ENCODE data around the gene ZNF629. TPM values are rescaled to one million over a fixed set of nuclear protein-coding genes. Genes with fewer than 3 reads are reported as not detected.

The ZNF629 gene
- polyA plus RNA-seq, 10 donors: 11.3 to 15.4 (median 12.9) TPM

GRCh38 chr16:30750201-30750600 lies 36.8 kb downstream of the ZNF629 start:
- no peak for DNase-seq

GRCh38 chr16:30748634-30749445 lies 38.2 kb downstream of the ZNF629 start:
- no peak for DNase-seq

GRCh38 chr16:30747799-30748633 lies 39.0 kb downstream of the ZNF629 start, which contains the start of gene PHKG2:
TSS of gene PHKG2 (plus strand) at chr16:30748425. CDS start at chr16:30748821, 396 bp downstream.
- DNase-seq: peak; percentile 99 to 100 (median 99)

GRCh38 chr16:30747331-30747730 lies 39.7 kb downstream of the ZNF629 start:
- no peak for DNase-seq

GRCh38 chr16:30746638-30747175 lies 40.3 kb downstream of the ZNF629 start:
- no peak for DNase-seq

GRCh38 chr16:30745082-30745481 lies 41.9 kb downstream of the ZNF629 start:
- DNase-seq: no peak

- peak; percentile 79 to 93 (median 81) for DNase-seq
These were observed 42.8 kb downstream of the ZNF629 start for GRCh38 chr16:30744183-30744582.

- peak in 2 of 3 donors; percentile 60 to 80 for DNase-seq
These were observed 43.3 kb downstream of the ZNF629 start for GRCh38 chr16:30743716-30744115.

GRCh38 chr16:30741461-30741914 lies 45.5 kb downstream of the ZNF629 start:
- peak in 1 of 3 donors; percentile 47 for DNase-seq

- DNase-seq: peak in 1 of 3 donors; percentile 40
These were observed 46.4 kb downstream of the ZNF629 start for GRCh38 chr16:30740364-30741251.

GRCh38 chr16:30738984-30739951 lies 47.7 kb downstream of the ZNF629 start:
- no peak for DNase-seq

GRCh38 chr16:30737794-30738648 lies 49.0 kb downstream of the ZNF629 start:
- DNase-seq: no peak

- no peak for DNase-seq
These were observed 49.8 kb downstream of the ZNF629 start for GRCh38 chr16:30736995-30737793.

GRCh38 chr16:30731411-30731810 lies 55.6 kb downstream of the ZNF629 start:
- no peak for DNase-seq

- DNase-seq: no peak
These were observed 57.9 kb downstream of the ZNF629 start for GRCh38 chr16:30728899-30729672.

Data from muscle of back (tissue), 11 donors.